Measurements from ENCODE around the gene FARS2.

- TF ChIP-seq ZNF41 (CRISPR knock-in tag; conservative IDR thresholded peaks at IDR 0.05) (no peak), RFX5 (IDR thresholded peaks at IDR 0.05; ENCODE audit: low read depth, low read length) (no peak), DPF2 (IDR thresholded peaks at IDR 0.05) (no peak), CTCF (IDR thresholded peaks at IDR 0.05 in 2 of 3, conservative IDR thresholded peaks at IDR 0.05 in 1 of 3; ENCODE audit: insufficient read depth in 2 of 3, low read depth in 1 of 3, low read length in 3 of 3) (no peak)
Observed at GRCh38 chr6:5497896-5498578, 236.7 kb downstream of the FARS2 start.
